Activated naive CD8-positive, alpha-beta T cell treated with anti-CD3 and anti-CD28 coated beads, Interleukin-2, amount 50 U/mL, for 24 hours (primary cell): ENCODE data around the gene LSR.
"Not testable (repeated sequence)": the region's sequence is repeated elsewhere in the genome, so short reads cannot be mapped to it uniquely, and the experiment has no call there.

Source experiments
- ATAC-seq: fragments of 150-1000 bp; cut with Tn5 transposase; one replicate; pipeline ENCODE4 v1.10.0; 2021
- DNase-seq: peaks from one replicate; pipeline ENCODE4 v3.0.0; 2021
- H3K27ac Mint-ChIP-seq: one replicate; pipeline ENCODE4 v1.8.0; 2021; ENCODE audit warnings: mild to moderate bottlenecking, mixed read lengths
- H3K27me3 Mint-ChIP-seq: one replicate; pipeline ENCODE4 v1.8.0; 2021; ENCODE audit warnings: mixed read lengths
- H3K36me3 Mint-ChIP-seq: one replicate; pipeline ENCODE4 v1.8.0; 2021; ENCODE audit warnings: low read depth, mixed read lengths
- H3K4me1 Mint-ChIP-seq: one replicate; pipeline ENCODE4 v1.8.0; 2021; ENCODE audit warnings: mixed read lengths
- H3K4me3 Mint-ChIP-seq: one replicate; pipeline ENCODE4 v1.8.0; 2021; ENCODE audit warnings: mild to moderate bottlenecking, moderate library complexity, mixed read lengths
- H3K9me3 Mint-ChIP-seq: one replicate; pipeline ENCODE4 v1.8.0; 2021; ENCODE audit warnings: mixed read lengths

Gene LSR

DNA sequence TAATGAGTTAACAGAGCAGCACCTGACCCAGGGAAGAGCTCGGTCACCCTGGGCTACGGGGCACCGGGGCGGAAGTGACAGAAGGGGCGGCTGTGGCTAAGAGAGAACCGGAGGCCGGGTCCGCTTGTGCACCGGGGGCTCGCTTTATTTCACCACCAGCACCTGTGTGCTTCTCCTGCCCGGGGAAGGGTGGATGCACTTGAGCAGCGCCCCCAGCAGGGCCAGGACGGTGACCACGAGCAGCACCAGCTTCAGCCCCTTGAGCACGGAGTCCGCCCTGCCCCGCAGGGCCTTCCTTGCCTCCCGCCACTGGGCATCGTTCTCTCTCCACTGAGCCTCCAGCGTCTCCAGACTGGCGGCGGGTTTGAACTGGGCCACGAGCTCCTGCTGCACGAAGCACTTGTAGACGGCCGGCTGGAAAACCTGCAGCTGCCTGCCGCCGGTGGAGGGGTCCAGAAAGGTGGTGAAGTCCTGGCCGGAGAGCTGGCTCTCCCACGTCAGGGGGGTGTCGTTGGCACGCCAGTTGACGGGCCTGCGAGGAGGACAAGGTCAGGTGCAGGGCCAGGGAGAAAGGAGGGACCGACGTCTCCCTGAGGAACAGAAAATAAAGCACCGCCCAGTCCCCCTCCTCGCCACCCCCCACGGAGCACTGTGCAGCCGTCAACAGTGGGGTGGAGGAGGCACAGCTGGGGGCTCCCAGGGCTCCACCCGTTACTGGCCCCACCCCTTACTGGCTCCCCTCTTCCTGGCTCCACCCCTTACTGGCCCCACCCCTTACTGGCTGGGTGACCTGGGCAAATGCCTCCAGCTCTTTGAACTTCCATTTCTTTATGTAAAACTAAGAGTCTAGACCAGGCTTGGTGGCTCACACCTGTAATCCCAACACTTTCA, 23.9 kb upstream of the LSR start:
- DNase-seq = no peak
- Mint-ChIP-seq H3K27ac (no peak overlapping the region), H3K27me3 (no peaks in the 10 kb centered on the region), H3K36me3 (no peaks in the 10 kb centered on the region), H3K9me3 (no peaks in the 10 kb centered on the region), H3K4me1 (peaks cover 3% of the 10 kb centered on the region), H3K4me3 (no peak overlapping the region)
- no peak for ATAC-seq

DNA sequence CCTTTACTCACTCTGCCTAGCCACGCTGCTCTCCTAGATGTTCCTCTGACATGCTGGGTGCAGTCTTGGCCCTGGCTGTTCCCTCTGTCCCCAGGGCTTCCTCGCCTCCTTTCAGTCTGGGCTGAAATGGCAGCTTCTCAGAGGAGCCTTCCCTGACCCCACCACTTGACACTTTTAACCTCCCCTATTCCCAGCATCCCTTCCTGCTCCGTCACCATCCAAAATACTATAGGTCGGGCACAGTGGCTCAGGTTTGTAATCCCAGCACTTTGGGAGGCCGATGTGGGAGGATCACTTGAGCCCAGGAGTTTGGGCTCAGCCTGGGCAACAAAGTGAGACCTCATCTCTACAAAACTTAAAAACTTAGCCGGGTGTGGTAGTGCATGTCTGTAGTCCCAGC, 22.9 kb upstream of the LSR start:
- no peak for DNase-seq
- Mint-ChIP-seq H3K4me1 (peaks cover 3% of the 10 kb centered on the region), H3K4me3 (no peak overlapping the region), H3K27me3 (no peaks in the 10 kb centered on the region), H3K36me3 (no peaks in the 10 kb centered on the region), H3K27ac (no peak overlapping the region), H3K9me3 (no peaks in the 10 kb centered on the region)
- ATAC-seq = no peak

DNA sequence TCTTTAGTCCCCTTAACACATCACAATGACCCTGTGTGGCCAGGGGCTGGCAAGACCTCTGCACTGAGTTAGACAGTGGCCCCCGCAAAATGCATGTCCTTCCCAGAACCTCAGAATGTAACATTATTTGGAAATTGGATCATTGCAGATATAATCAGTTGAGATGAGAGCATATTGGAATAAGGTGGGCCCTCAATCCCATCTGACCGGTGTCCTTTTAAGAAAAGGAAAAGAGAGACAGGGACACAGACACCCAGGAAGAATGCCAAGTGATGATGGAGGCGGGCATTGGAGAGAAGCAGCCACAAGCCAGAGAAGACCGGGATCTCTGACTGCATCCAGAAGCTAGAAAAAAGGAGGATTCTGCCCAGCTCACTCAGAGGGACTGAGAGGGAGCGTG, 22.1 kb upstream of the LSR start:
- ATAC-seq (no peak), DNase-seq (no peak)
- Mint-ChIP-seq H3K4me3 (no peak overlapping the region), H3K9me3 (no peaks in the 10 kb centered on the region), H3K4me1 (peaks cover 3% of the 10 kb centered on the region), H3K36me3 (no peaks in the 10 kb centered on the region), H3K27me3 (no peaks in the 10 kb centered on the region), H3K27ac (no peak overlapping the region)

DNA sequence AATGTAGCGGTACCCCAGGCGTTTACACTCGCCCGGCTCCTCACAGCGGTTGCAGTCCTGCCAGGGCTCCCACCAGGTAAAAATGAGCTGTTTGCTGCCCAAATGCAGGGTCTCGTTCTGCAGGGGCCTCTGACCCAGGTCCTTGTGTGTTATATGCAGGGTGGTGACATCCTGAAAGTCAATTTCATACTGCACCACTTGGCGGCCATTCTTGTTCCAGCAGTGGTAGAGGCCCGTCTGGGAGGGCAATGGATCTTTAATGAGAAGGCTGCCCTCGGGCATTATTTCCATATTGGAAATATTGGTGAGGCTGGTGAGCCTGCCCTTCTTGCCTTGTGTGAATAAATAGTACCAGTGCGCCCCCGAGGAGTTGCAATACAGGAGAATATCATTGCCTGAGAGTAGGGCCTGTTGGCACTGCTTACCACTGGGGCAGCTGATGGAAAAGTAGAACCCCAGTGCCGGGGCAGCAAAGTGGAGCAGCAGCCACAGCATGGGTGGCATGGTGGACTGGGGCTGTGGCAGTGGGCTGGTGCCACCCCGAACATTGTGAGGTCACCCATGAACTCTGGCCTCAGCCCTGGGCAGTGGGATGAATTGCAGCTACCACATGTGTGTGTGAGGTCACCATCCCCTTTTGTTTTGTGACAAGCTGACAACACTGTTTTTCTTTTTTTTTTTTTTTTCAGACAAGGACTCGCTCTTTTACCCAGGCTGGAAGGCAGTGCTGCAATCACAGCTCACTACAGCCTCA, 20.4 kb upstream of the LSR start, which contains the start of gene FAM187B:
FAM187B (minus strand) TSS at position 563 of the 754 bp plus-strand sequence; CDS start at position 504, 59 bp downstream.
- ATAC-seq (no peak), DNase-seq (no peak)
- H3K27me3 Mint-ChIP-seq = no peaks in the 10 kb centered on the region
- no peak within 1 kb of the TSS for H3K27ac Mint-ChIP-seq
- no peaks in the 10 kb centered on the region for H3K9me3 Mint-ChIP-seq
- H3K4me1 Mint-ChIP-seq = peaks cover 3% of the 10 kb centered on the region
- no peak within 1 kb of the TSS for H3K4me3 Mint-ChIP-seq
- no peaks in the 10 kb centered on the region for H3K36me3 Mint-ChIP-seq

DNA sequence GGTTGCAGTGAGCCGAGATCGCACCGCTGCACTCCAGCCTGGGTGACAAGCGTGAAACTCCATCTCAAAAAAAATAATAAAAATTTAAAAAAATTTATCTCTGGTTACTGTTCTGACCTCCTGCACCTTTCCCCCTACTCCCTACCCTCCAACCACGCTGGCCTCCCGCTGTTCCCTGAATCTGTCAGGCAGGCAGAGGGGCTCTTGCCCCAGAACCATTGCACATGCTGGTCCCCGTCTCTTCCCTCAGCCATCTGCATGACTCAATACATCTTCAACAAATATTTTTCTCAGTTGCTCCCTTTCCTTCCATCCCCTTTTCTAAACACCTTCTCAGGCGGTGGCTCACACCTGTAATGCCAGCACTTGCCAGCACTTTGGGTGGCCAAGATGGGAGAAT, 19.2 kb upstream of the LSR start:
- Mint-ChIP-seq H3K4me1 (no peaks in the 10 kb centered on the region), H3K4me3 (no peak overlapping the region), H3K27ac (no peak overlapping the region), H3K36me3 (no peaks in the 10 kb centered on the region), H3K9me3 (no peaks in the 10 kb centered on the region), H3K27me3 (no peaks in the 10 kb centered on the region)
- ATAC-seq (no peak), DNase-seq (no peak)

DNA sequence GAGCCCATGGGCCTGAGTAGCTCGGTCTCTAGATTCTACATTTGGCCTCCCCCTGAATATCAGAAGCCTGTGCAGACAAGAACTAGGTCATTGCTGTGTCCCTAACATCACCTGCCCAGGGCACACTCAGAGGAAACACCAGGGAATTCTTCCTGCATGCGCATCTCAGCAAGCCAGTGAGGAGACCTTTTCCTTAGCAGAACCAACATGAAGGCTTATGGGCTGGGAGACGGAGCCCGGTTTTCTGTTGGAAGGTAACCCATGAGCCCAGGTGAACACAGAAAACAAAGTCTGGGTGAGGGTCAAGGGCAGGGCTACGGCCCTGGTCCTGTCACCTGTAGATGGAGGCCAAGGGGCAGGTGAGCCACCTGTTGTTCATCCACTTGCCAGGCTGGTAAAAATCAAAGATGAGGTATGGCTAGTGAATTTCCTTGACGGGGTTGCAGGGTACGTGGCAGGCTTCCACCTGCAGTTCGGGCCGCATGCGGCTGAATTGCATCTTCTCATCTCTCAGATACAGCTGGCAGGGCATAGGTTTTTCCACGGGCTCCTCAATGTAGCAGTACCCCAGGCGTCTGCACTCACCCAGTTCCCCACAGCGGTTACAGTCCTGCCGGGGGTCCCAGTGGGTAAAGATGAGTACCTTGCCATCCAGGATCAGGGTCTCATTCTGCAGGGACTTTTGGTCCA, 16.7 kb upstream of the LSR start:
- H3K9me3 Mint-ChIP-seq = peaks cover 4% of the 10 kb centered on the region
- H3K27me3 Mint-ChIP-seq = no peaks in the 10 kb centered on the region
- H3K27ac Mint-ChIP-seq = no peak overlapping the region
- H3K4me3 Mint-ChIP-seq = no peak overlapping the region
- no peak for DNase-seq
- no peak for ATAC-seq
- H3K36me3 Mint-ChIP-seq = peaks cover 1% of the 10 kb centered on the region
- peaks cover 14% of the 10 kb centered on the region for H3K4me1 Mint-ChIP-seq

DNA sequence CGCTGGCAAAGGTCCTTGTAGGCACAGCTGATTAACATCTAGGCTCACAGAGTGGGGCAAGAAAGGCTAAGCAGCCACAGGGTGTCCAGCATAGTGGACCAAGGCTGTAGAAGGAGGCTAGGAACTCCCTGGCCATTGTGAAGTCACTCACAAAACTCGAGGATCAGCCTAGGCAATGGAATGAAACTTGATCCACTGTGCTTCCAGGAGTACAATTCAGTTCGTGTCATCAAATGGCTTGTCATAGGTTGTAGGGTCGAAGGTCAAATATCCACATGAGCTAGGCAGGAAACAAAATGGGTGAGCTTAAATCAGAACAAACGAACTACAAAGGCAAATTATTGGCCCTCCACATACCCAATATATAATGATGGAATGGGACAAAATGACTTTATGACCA, 15.9 kb upstream of the LSR start:
- DNase-seq (no peak), ATAC-seq (no peak)
- Mint-ChIP-seq H3K4me3 (no peak overlapping the region), H3K9me3 (peaks cover 4% of the 10 kb centered on the region), H3K4me1 (peaks cover 16% of the 10 kb centered on the region), H3K27ac (no peak overlapping the region), H3K27me3 (no peaks in the 10 kb centered on the region), H3K36me3 (peaks cover 1% of the 10 kb centered on the region)

DNA sequence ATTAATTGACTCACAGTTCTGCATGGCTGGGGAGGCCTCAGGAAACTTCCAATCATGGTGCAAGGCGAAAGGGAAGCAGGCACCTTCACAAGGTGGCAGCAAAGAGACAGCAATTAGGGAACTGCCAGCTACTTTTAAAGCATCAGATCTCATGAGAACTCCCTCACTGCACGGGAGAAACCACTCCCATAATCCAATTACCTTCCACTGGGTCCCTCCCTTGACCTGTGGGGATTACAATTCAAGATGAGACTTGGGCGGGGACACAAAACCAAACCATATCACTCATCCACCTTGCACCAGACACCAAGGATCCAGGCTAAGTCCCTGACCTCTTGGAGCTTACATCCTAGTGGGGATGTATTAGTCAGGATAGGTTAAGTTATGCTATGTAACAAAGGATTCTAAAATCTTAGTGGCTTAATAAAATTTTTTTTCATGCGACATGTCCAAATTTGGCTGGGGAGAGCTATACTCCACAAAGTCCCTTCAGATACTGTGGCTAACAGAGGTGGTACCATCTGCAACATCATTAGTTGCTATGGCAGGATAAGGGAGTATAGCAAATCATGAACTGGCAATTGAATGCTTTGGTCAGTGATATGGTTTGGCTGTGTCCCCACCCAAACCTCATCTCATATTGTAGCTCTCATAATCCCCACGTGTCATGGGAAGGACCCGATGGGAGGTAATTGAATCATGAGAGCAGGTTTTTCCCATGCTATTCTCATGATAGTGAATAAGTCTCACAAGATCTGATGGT, 12.0 kb upstream of the LSR start:
- Mint-ChIP-seq H3K4me1 (peaks cover 30% of the 10 kb centered on the region), H3K27ac (no peak overlapping the region), H3K27me3 (no peaks in the 10 kb centered on the region), H3K9me3 (peaks cover 12% of the 10 kb centered on the region), H3K36me3 (peaks cover 3% of the 10 kb centered on the region), H3K4me3 (no peak overlapping the region)
- ATAC-seq (peak; percentile 48), DNase-seq (no peak)

DNA sequence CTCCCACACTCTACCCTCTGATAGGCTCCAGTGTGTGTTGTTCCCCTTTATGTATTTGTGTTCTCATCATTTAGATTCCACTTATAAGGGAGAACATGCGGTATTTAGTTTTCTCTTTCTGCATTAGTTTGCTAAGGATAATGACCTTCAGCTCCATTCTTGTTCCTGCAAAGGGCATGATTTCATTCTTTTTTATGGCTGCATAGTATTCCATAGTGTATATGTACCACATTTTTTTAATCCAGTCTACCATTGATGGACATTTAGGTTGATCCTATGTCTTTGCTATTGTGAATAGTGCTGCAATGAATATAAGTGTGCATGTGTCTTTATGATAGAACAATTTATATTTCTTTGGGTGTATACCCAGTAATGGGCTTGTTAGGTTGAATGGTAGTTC, 9.2 kb upstream of the LSR start:
- not testable (repeated sequence) for H3K27me3 Mint-ChIP-seq, H3K36me3 Mint-ChIP-seq, ATAC-seq, DNase-seq, H3K4me3 Mint-ChIP-seq, H3K27ac Mint-ChIP-seq
- H3K9me3 Mint-ChIP-seq = peaks cover 25% of the 10 kb centered on the region
- peaks cover 30% of the 10 kb centered on the region for H3K4me1 Mint-ChIP-seq

DNA sequence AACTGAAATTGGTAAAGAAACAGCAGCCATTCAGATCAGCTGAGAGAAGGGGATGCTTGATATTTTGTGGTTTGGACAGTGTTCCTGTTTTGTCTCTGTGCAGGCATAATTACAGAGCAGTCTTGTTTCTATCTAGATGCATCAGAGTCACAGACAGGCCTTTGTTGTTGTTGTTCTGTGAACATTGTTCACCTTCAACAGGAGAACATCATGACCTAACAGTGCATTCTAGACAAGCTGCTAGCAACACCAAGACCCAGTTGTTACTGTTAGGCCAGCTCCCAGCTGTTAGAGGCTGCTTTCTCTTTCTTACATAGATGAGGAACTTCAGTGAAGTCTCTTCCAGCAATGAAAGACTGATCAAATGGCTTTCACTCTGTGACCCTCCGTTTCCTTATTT, 8.5 kb upstream of the LSR start:
- Mint-ChIP-seq H3K4me3 (peak overlapping the region; percentile 16), H3K4me1 (peaks cover 25% of the 10 kb centered on the region), H3K36me3 (peaks cover 4% of the 10 kb centered on the region), H3K27ac (peak overlapping the region; percentile 19), H3K9me3 (peaks cover 25% of the 10 kb centered on the region), H3K27me3 (no peaks in the 10 kb centered on the region)
- no peak for DNase-seq
- peak; percentile 49 for ATAC-seq

DNA sequence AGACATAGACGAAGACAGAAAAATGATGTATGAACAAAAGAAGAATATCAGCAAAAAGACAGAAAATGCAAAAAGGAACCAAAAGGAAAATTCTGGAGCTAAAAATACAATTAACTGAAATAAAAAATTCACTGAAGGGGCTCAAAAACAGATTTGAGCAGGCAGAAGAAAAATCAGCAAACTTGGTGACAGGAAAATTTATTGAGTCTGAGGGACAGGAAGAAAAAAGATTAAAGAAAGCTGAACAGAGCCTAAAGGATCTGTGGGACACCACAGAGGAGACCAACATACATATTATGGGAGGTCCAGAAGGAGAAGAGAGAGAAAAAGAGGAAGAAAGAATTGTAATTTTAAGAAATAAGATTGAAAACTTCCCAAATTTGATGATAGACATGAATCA, 7.4 kb upstream of the LSR start:
- peaks cover 4% of the 10 kb centered on the region for H3K36me3 Mint-ChIP-seq
- no peak overlapping the region for H3K27ac Mint-ChIP-seq
- DNase-seq = no peak
- ATAC-seq = no peak
- H3K4me1 Mint-ChIP-seq = peaks cover 22% of the 10 kb centered on the region
- peaks cover 29% of the 10 kb centered on the region for H3K9me3 Mint-ChIP-seq
- H3K4me3 Mint-ChIP-seq = no peak overlapping the region
- no peaks in the 10 kb centered on the region for H3K27me3 Mint-ChIP-seq

DNA sequence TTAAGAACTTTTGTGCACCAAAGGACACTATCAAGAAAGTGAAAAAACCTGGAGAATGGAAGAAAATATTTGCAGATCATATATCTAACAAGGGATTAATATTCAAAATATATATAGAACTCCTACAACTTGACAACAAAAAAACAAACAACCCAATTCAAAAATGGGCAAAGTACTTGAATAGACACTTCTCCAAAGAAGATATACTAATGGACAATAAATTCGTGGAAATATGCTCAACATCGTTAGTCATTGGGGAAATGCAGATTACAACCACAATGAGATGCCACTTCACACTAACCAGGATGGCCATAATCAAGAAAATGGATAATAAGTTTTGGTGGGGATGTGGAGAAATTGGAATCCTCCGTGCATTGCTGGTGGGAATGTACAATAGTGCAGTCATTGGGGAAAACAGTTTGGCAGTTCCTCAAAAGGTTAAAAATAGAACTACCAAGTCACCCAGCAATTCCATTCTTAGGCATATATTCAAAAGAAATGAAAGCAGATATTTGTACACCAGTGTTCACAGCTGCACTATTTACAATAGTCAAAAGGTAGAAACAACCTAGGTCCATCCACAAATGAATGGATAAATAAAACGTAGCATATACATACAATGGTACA, 2.2 kb upstream of the LSR start:
- Mint-ChIP-seq H3K4me3 (peak overlapping the region; percentile 89), H3K9me3 (peaks cover 23% of the 10 kb centered on the region), H3K36me3 (peaks cover 11% of the 10 kb centered on the region), H3K27me3 (peaks cover 3% of the 10 kb centered on the region), H3K4me1 (peaks cover 31% of the 10 kb centered on the region), H3K27ac (no peak overlapping the region)
- no peak for ATAC-seq
- DNase-seq = no peak

DNA sequence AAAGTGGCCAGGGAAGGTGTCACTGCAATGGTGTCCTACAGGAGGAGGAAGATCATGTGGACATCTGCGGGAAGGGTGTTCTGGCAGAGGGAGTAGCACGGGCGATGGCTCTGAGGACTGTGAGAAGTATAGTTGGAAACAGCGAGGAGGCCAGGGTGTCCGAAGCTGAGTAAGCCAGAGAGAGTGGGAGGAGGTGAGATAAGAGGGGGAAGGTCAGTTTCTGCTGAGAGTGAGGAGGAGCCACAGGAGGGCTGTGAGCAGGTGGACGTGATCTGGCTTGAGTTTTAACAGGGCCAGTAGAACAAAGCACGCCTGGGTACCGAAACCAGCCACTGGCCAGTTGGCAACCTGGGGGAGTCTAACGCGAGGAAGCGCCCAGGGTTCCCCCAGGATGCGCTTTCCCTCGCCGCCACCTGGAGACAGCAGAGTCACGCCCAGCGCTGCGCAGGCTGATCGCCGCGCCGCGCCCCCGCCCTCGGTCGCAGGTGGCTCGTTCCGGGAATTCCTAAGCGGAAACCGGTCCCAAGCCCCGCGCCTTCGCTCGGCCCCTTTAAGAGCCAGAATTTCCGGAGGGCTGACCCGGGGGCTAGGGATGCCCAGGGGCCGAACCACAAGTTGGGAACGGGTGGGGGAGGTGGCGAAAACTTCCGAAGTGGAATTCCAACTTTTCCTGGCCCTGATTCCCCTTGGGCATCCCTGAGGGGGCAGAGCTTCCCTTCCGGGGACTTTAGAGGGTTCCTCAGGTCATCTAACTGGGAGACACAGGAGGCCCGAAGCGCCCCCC, 1.1 kb upstream of the LSR start:
- peaks cover 14% of the 10 kb centered on the region for H3K36me3 Mint-ChIP-seq

More for the DNA sequence above, 1.1 kb upstream of the LSR start:
- Mint-ChIP-seq H3K9me3 (peaks cover 17% of the 10 kb centered on the region), H3K4me3 (peak overlapping the region; percentile 89), H3K27ac (peak overlapping the region; percentile 83), H3K27me3 (peaks cover 3% of the 10 kb centered on the region), H3K4me1 (peaks cover 31% of the 10 kb centered on the region)
- ATAC-seq = peak; percentile 58
- DNase-seq = peak; percentile 64
